GM23248 (cell line): ENCODE results near the gene MRPS5. TPM values are rescaled to one million over a fixed set of nuclear protein-coding genes. Genes with fewer than 3 reads are reported as not detected.

ENCODE experiments used
- DNase-seq: peaks from one replicate; pipeline ENCODE4 v3.0.0-alpha.2; 2015
- H2AFZ ChIP-seq: fragments of 200-600 bp; sonication (generic); 2 replicates; pipeline ENCODE4 v1.6.1; 2016; ENCODE audit warnings: antibody characterized with exemption
- H3F3A ChIP-seq: fragments of 200-600 bp; sonication (generic); 2 replicates; pipeline ENCODE4 v1.6.1; 2016; ENCODE audit warnings: mild to moderate bottlenecking, antibody characterized with exemption, mixed run types; ENCODE audit not compliant: insufficient read depth
- H3K27ac ChIP-seq: fragments of 200-600 bp; sonication (generic); 2 replicates; pipeline ENCODE4 v1.5.1; 2016; ENCODE audit warnings: mild to moderate bottlenecking
- H3K27me3 ChIP-seq: fragments of 200-600 bp; sonication (generic); replicated peaks from 2 replicates; pipeline ENCODE4 v1.6.1; 2016; ENCODE audit warnings: mild to moderate bottlenecking; ENCODE audit not compliant: insufficient read depth
- H3K36me3 ChIP-seq: fragments of 200-600 bp; sonication (generic); 2 replicates; pipeline ENCODE4 v1.6.1; 2016; ENCODE audit warnings: low read depth, mild to moderate bottlenecking
- H3K4me1 ChIP-seq: fragments of 200-600 bp; sonication (generic); 2 replicates; pipeline ENCODE4 v1.6.1; 2016; ENCODE audit warnings: mild to moderate bottlenecking; ENCODE audit not compliant: insufficient read depth
- H3K4me2 ChIP-seq: fragments of 200-600 bp; sonication (generic); one replicate; pipeline ENCODE4 v1.6.1; 2016; ENCODE audit warnings: mild to moderate bottlenecking; ENCODE audit not compliant: unreplicated experiment
- H3K4me3 ChIP-seq: fragments of 200-600 bp; sonication (generic); 2 replicates; pipeline ENCODE4 v1.5.1; 2016; ENCODE audit warnings: mild to moderate bottlenecking
- H3K79me2 ChIP-seq: fragments of 200-600 bp; sonication (generic); 2 replicates; pipeline ENCODE4 v1.6.1; 2016; ENCODE audit warnings: mild to moderate bottlenecking; ENCODE audit not compliant: insufficient read depth
- H3K9ac ChIP-seq: fragments of 200-600 bp; sonication (generic); 2 replicates; pipeline ENCODE4 v1.6.1; 2016; ENCODE audit warnings: mild to moderate bottlenecking
- H3K9me2 ChIP-seq: fragments of 200-600 bp; sonication (generic); 2 replicates; pipeline ENCODE4 v1.6.1; 2016; ENCODE audit warnings: mixed run types, mild to moderate bottlenecking, moderate library complexity; ENCODE audit not compliant: insufficient read depth
- H3K9me3 ChIP-seq: fragments of 200-600 bp; sonication (generic); one replicate; pipeline ENCODE4 v1.6.1; 2017; ENCODE audit warnings: low read depth
- H4K20me1 ChIP-seq: fragments of 200-600 bp; sonication (generic); 2 replicates; pipeline ENCODE4 v1.6.0; 2016; ENCODE audit not compliant: insufficient read depth
- EZH2 ChIP-seq: fragments of 200-600 bp; sonication (generic); IDR thresholded peaks from 2 replicates; pipeline ENCODE4 v1.6.1; 2018; ENCODE audit warnings: antibody characterized with exemption, mild to moderate bottlenecking; ENCODE audit not compliant: insufficient read depth, poor library complexity, severe bottlenecking
- EZH2phosphoT487 ChIP-seq: fragments of 200-600 bp; sonication (generic); IDR thresholded peaks from 2 replicates; pipeline ENCODE4 v1.6.1; 2018; ENCODE audit warnings: antibody characterized with exemption, moderate library complexity, mild to moderate bottlenecking, low read depth; ENCODE audit not compliant: insufficient read depth
- WGBS, 2 experiments: methylation state at CpG; one replicate each; pipeline ENCODE4 v1.1.6; 2015 to 2017; ENCODE audit warnings: low lambda C conversion rate in 2 of 2, low coverage in 1 of 2; ENCODE audit errors: missing lambda C conversion rate in 2 of 2; 5-methylcytosine and 5-hydroxymethylcytosine counted together
- in situ Hi-C: fragments of 300-500 bp; cut with MboI; formaldehyde crosslinking; loops from 2 replicates; pipeline ENCODE4 v1.15.0; 2020
- polyA plus RNA-seq: library from polyadenylated mRNA; unstranded; fragments of >200 nt; fragmentation: Nextera tagmentation; extraction: Ambion mirVana; gene quantifications from 2 replicates; pipeline ENCODE4 v1.2.1, GENCODE V29; 2016
- total RNA-seq: library from RNA; depleted of rRNA; stranded (reverse); fragments of >200 nt; shearing (Covaris generic); gene quantifications from 2 replicates; pipeline ENCODE4 v1.2.3, GENCODE V29; 2014

The MRPS5 gene
- total and polyA plus RNA-seq, 2 experiments from 2014 or later = 34.3 to 38.4 TPM

GRCh38 chr2:95048825-95049682 is 72.6 kb downstream of the MRPS5 start:
- no peak overlapping the region for H3K4me2 ChIP-seq
- no peak overlapping the region for H3K27ac ChIP-seq

GRCh38 chr2:95047629-95048510 is 73.7 kb downstream of the MRPS5 start:
- H3K9me3 ChIP-seq = no peaks in the 10 kb centered on the region
- no peak overlapping the region for H3K4me3 ChIP-seq
- no peak overlapping the region for H2AFZ ChIP-seq
- 37 to 41% methylated on average over 17 of the region's 17 CpGs for WGBS, 2 experiments
- in situ Hi-C loops = no loop called here
- H3K27me3 ChIP-seq = peaks cover 44% of the 10 kb centered on the region
- no peaks in the 10 kb centered on the region for H3F3A ChIP-seq
- H3K36me3 ChIP-seq = no peaks in the 10 kb centered on the region
- no peaks in the 10 kb centered on the region for H3K79me2 ChIP-seq
- 0 out of 2 replicates have a peak, but pooled peaks cover 3% of the 10 kb centered on the region for H3K4me1 ChIP-seq
- H3K27ac ChIP-seq = no peak overlapping the region
- H3K9ac ChIP-seq = no peak overlapping the region
- DNase-seq = no peak
- H4K20me1 ChIP-seq = no peaks in the 10 kb centered on the region
- TF ChIP-seq EZH2phosphoT487 (no peak), EZH2 (no peak)
- no peaks in the 10 kb centered on the region for H3K9me2 ChIP-seq
- no peak overlapping the region for H3K4me2 ChIP-seq

More at GRCh38 chr2:95048825-95049682, 72.6 kb downstream of the MRPS5 start:
- Histone ChIP-seq H3K9me3 (no peaks in the 10 kb centered on the region), H3K9ac (no peak overlapping the region), H3F3A (no peaks in the 10 kb centered on the region), H2AFZ (no peak overlapping the region), H3K36me3 (no peaks in the 10 kb centered on the region), H3K27me3 (peaks cover 47% of the 10 kb centered on the region), H3K9me2 (no peaks in the 10 kb centered on the region), H3K4me1 (no peaks in the 10 kb centered on the region), H3K79me2 (no peaks in the 10 kb centered on the region), H4K20me1 (no peaks in the 10 kb centered on the region), H3K4me3 (no peak overlapping the region)
- TF ChIP-seq EZH2phosphoT487 (no peak), EZH2 (no peak)
- in situ Hi-C loops = no loop called here
- DNase-seq = no peak
- WGBS, 2 experiments = 43 to 52% methylated on average over 12 to 15 of the region's 15 CpGs

GRCh38 chr2:95046371-95047112 is 75.1 kb downstream of the MRPS5 start:
- DNase-seq = no peak
- Histone ChIP-seq H3K9ac (no peak overlapping the region), H3K27me3 (peaks cover 44% of the 10 kb centered on the region), H3F3A (no peaks in the 10 kb centered on the region), H3K4me3 (no peak overlapping the region), H3K4me2 (no peak overlapping the region), H3K27ac (no peak overlapping the region), H3K36me3 (no peaks in the 10 kb centered on the region), H3K9me3 (no peaks in the 10 kb centered on the region), H4K20me1 (no peaks in the 10 kb centered on the region), H2AFZ (no peak overlapping the region), H3K4me1 (0 out of 2 replicates have a peak, but pooled peaks cover 3% of the 10 kb centered on the region), H3K9me2 (no peaks in the 10 kb centered on the region), H3K79me2 (no peaks in the 10 kb centered on the region)
- in situ Hi-C loops = no loop called here
- TF ChIP-seq EZH2phosphoT487 (no peak), EZH2 (no peak)
- WGBS, 2 experiments = 57 to 76% methylated on average over 12 to 13 of the region's 13 CpGs

- Histone ChIP-seq H3K27ac (no peak overlapping the region), H3K4me3 (no peak overlapping the region), H3K79me2 (no peaks in the 10 kb centered on the region), H3K36me3 (no peaks in the 10 kb centered on the region), H3K4me1 (0 out of 2 replicates have a peak, but pooled peaks cover 3% of the 10 kb centered on the region), H3K27me3 (peaks cover 37% of the 10 kb centered on the region), H3K9ac (no peak overlapping the region), H3K9me2 (no peaks in the 10 kb centered on the region), H2AFZ (no peak overlapping the region), H3K4me2 (no peak overlapping the region), H3K9me3 (no peaks in the 10 kb centered on the region), H4K20me1 (no peaks in the 10 kb centered on the region), H3F3A (0 out of 2 replicates have a peak, but pooled peaks cover under 1% of the 10 kb centered on the region)
- in situ Hi-C loops = no loop called here
- DNase-seq = no peak
- WGBS, 2 experiments = 71 to 72% methylated on average over 5 of the region's 5 CpGs
- TF ChIP-seq EZH2 (no peak), EZH2phosphoT487 (no peak)
Measured at GRCh38 chr2:95044601-95045000, 77.0 kb downstream of the MRPS5 start.
